Stimulated activated CD8-positive, alpha-beta memory T cell treated with anti-CD3 and anti-CD28 coated beads, Interleukin-4, amount 100 ng/mL, for 4 hours (primary cell): Measurements from ENCODE around the gene TMTC4.
"Not testable (repeated sequence)": the region's sequence is repeated elsewhere in the genome, so short reads cannot be mapped to it uniquely, and the experiment has no call there.

Experiments used
- DNase-seq, 2 donors: peaks; one replicate each; pipeline ENCODE4 v3.0.0-alpha.2; 2020; ENCODE audit warnings: low read depth in 2 of 2, low spot score in 1 of 2

The TMTC4 gene

GRCh38 chr13:100627120-100627519 is 47.5 kb downstream of the TMTC4 start:
- DNase-seq: no peak

GRCh38 chr13:100625447-100625846 is 49.1 kb downstream of the TMTC4 start:
- DNase-seq: no peak

GRCh38 chr13:100620792-100621191 is 53.8 kb downstream of the TMTC4 start:
- DNase-seq: no peak

GRCh38 chr13:100619940-100620339 is 54.7 kb downstream of the TMTC4 start:
- no peak for DNase-seq

- DNase-seq: not testable (repeated sequence)
Observed at GRCh38 chr13:100618897-100619296, 55.7 kb downstream of the TMTC4 start.

- DNase-seq: no peak
Observed at GRCh38 chr13:100613031-100613430, 61.6 kb downstream of the TMTC4 start.

- peak in 1 of 2 donors; percentile 6 for DNase-seq
Observed at GRCh38 chr13:100611678-100612492, 62.7 kb downstream of the TMTC4 start.

GRCh38 chr13:100610391-100611347 is 63.9 kb downstream of the TMTC4 start:
- no peak for DNase-seq

- DNase-seq: no peak
Observed at GRCh38 chr13:100608906-100609305, 65.7 kb downstream of the TMTC4 start.

- no peak for DNase-seq
Observed at GRCh38 chr13:100608489-100608888, 66.1 kb downstream of the TMTC4 start.

- no peak for DNase-seq
Observed at GRCh38 chr13:100604918-100605710, 69.5 kb downstream of the TMTC4 start.

- DNase-seq: no peak
Observed at GRCh38 chr13:100602493-100603111, 72.0 kb downstream of the TMTC4 start.

- no peak for DNase-seq
Observed at GRCh38 chr13:100601716-100602115, 72.9 kb downstream of the TMTC4 start.

- DNase-seq: no peak
Observed at GRCh38 chr13:100600915-100601314, 73.7 kb downstream of the TMTC4 start.

GRCh38 chr13:100600461-100600860 is 74.1 kb downstream of the TMTC4 start:
- DNase-seq: no peak

- no peak for DNase-seq
Observed at GRCh38 chr13:100597253-100597652, 77.3 kb downstream of the TMTC4 start.

GRCh38 chr13:100596516-100596915 is 78.1 kb downstream of the TMTC4 start:
- no peak for DNase-seq

- DNase-seq: no peak
Observed at GRCh38 chr13:100594731-100595130, 79.9 kb downstream of the TMTC4 start.

GRCh38 chr13:100594255-100594654 is 80.3 kb downstream of the TMTC4 start:
- DNase-seq: no peak

- DNase-seq: no peak
Observed at GRCh38 chr13:100589178-100589725, 85.3 kb downstream of the TMTC4 start.
